Gastrocnemius medialis (tissue), 4 donors: ENCODE results near the gene DMRTA2. TPM values are rescaled to one million over a fixed set of nuclear protein-coding genes. Genes with fewer than 3 reads are reported as not detected.

ENCODE experiments used
- ATAC-seq, 2 donors: fragments of 150-250 bp; one replicate each; pipeline ENCODE4 v1.9.1; 2016
- DNase-seq, 2 donors: peaks; one replicate each; pipeline ENCODE4 v3.0.0-alpha.2; 2019
- H3K27ac ChIP-seq, 4 donors: fragments of 200-600 bp; sonication (generic); 1 replicate in 1 of 4; 2 replicates in 3 of 4; pipeline ENCODE4 v1.5.1; 2016 to 2018; ENCODE audit warnings: mild to moderate bottlenecking in 2 of 4, moderate library complexity in 1 of 4
- H3K27me3 ChIP-seq, 3 donors: fragments of 200-600 bp; sonication (generic) in 2 of 3; 1 replicate in 1 of 3; 2 replicates in 2 of 3; pipeline versions ENCODE4 v1.5.1 to v1.6.0; 2016 to 2019; ENCODE audit warnings: mild to moderate bottlenecking in 1 of 3, moderate library complexity in 1 of 3
- H3K36me3 ChIP-seq, 2 donors: fragments of 200-600 bp; sonication (generic) in 1 of 2; one replicate each; pipeline ENCODE4 v1.5.1; 2017 to 2018
- H3K4me1 ChIP-seq, 2 donors: fragments of 200-600 bp; sonication (generic) in 1 of 2; one replicate each; pipeline ENCODE4 v1.5.1; 2016 to 2017; ENCODE audit warnings: mild to moderate bottlenecking in 2 of 2
- H3K4me3 ChIP-seq, 4 donors: fragments of 200-600 bp; sonication (generic) in 3 of 4; 1 replicate in 1 of 4; 2 replicates in 3 of 4; pipeline ENCODE4 v1.5.1; 2016 to 2019; ENCODE audit warnings: mild to moderate bottlenecking in 2 of 4
- H3K9me3 ChIP-seq, 3 donors: fragments of 200-600 bp; sonication (generic) in 2 of 3; 1 replicate in 1 of 3; 2 replicates in 2 of 3; pipeline ENCODE4 v1.5.1; 2016 to 2019
- POLR2A ChIP-seq, 2 donors: fragments of 450-650 bp; IDR thresholded peaks; one replicate each; pipeline ENCODE4 v1.6.1; 2017; ENCODE audit warnings: antibody characterized with exemption in 2 of 2, mild to moderate bottlenecking in 2 of 2, moderate library complexity in 2 of 2
- in situ Hi-C, 4 donors: fragments of 200-750 bp; cut with MboI; loops; one replicate each; pipeline versions ENCODE4 v1.15.0 to v1.8.0; 2017; ENCODE audit warnings: low sequenced_read_pairs in 4 of 4
- intact Hi-C: fragments of 100-400 bp; cut with DNase I; formaldehyde crosslinking; loops from one replicate; pipeline ENCODE4 v1.15.1; 2023; ENCODE audit warnings: low total_unique reads
- total RNA-seq, 4 donors: library from RNA; depleted of rRNA; stranded (reverse); fragments of >200 nt; gene quantifications; one replicate each; pipeline versions ENCODE4 v1.1.0 to v1.2.3, GENCODE V29; 2016
- TF ChIP-seq, protein P1 (sequence below), 5 experiments: fragments of 450-650 bp in 3 of 5; fragments of 200-600 bp in 2 of 5; sonication (generic) in 2 of 5; IDR thresholded peaks in 4 of 5; conservative IDR thresholded peaks in 1 of 5; 1 replicate in 4 of 5; 2 replicates in 1 of 5; pipeline ENCODE4 v1.5.1; 2016 to 2019; ENCODE audit warnings: antibody characterized with exemption in 5 of 5, mild to moderate bottlenecking in 3 of 5, moderate library complexity in 3 of 5

The DMRTA2 gene
- total RNA-seq, 4 donors from 2014 or later: not detected

DNA sequence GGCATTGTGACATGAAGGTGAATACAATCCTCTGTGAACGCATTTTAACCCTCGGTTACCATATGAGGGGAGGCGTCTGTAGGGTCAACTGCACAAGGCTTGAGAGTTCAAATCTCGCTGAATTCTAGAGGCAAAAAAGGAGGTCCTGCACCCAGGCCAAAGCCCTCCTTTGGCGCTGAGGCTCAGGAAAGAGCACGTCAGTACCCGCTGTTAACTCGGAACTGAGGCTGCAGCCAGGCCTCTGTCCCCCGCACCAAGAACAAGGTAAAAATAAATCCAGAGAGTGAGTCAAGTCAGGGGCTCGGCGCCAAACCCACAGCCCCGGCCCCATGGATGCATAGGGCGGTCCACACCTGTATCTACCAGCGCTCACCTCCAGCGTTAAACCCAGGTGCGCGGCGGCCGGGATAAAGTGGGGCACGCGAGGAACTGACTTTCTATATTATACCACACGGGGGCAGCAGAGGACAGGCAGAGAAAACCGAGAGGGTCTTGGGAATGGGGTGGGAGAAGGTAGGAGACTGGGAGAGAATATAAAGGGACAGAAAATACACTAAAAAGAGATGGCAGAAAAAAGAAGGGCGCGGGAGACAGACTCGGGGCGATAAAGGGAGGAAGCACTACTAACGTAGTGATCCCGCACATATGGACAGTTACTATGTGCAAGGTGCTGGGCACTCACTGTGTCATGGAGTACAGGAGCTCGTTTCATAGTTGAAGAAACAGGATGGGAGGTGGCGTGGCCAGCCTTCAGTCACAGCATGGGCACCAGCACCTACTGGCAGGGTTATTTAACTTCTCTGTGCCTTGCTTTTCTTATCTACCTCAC is 54.9 kb downstream of the DMRTA2 start:
- DNase-seq: no peak
- in situ Hi-C loops: no loop called here
- intact Hi-C loops: no loop called here

More for the DNA sequence above, 54.9 kb downstream of the DMRTA2 start:
- Histone ChIP-seq H3K36me3 (no peaks in the 10 kb centered on the region), H3K9me3 (no peaks in the 10 kb centered on the region), H3K4me1 (no peaks in the 10 kb centered on the region), H3K4me3 (no peak overlapping the region), H3K27me3 (peaks cover 0 to 10% (median 6%) of the 10 kb centered on the region in 3 donors), H3K27ac (no peak overlapping the region)
- ATAC-seq: no peak
- no peak for TF ChIP-seq POLR2A (IDR thresholded peaks at IDR 0.05)
- TF ChIP-seq, protein P1, sequence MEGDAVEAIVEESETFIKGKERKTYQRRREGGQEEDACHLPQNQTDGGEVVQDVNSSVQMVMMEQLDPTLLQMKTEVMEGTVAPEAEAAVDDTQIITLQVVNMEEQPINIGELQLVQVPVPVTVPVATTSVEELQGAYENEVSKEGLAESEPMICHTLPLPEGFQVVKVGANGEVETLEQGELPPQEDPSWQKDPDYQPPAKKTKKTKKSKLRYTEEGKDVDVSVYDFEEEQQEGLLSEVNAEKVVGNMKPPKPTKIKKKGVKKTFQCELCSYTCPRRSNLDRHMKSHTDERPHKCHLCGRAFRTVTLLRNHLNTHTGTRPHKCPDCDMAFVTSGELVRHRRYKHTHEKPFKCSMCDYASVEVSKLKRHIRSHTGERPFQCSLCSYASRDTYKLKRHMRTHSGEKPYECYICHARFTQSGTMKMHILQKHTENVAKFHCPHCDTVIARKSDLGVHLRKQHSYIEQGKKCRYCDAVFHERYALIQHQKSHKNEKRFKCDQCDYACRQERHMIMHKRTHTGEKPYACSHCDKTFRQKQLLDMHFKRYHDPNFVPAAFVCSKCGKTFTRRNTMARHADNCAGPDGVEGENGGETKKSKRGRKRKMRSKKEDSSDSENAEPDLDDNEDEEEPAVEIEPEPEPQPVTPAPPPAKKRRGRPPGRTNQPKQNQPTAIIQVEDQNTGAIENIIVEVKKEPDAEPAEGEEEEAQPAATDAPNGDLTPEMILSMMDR (IDR thresholded peaks at IDR 0.05 in 4 of 5, conservative IDR thresholded peaks at IDR 0.05 in 1 of 5): peak; percentile 48 to 76 (median 57)
